GM23338 (cell line): ENCODE measurements around the gene DDX21. TPM values are rescaled to one million over a fixed set of nuclear protein-coding genes. Genes with fewer than 3 reads are reported as not detected.
"Not testable (repeated sequence)": the region's sequence is repeated elsewhere in the genome, so short reads cannot be mapped to it uniquely, and the experiment has no call there.

Experiments
- ATAC-seq: fragments of 200-7000 bp; cut with Tn5 transposase; 3 replicates; pipeline ENCODE4 v1.9.1; 2020
- DNase-seq: peaks from one replicate; pipeline ENCODE4 v3.0.0-alpha.2; 2015; ENCODE audit warnings: low spot score
- H2AFZ ChIP-seq: fragments of 200-600 bp; sonication (generic); 2 replicates; pipeline ENCODE4 v1.8.0; 2016; ENCODE audit warnings: antibody characterized with exemption, mild to moderate bottlenecking, moderate library complexity
- H3F3A ChIP-seq: fragments of 200-600 bp; sonication (generic); replicated peaks from 2 replicates; pipeline ENCODE4 v1.8.0; 2017; ENCODE audit warnings: antibody characterized with exemption, mixed run types, low read depth
- H3K27ac ChIP-seq: fragments of 200-600 bp; sonication (generic); 2 replicates; pipeline ENCODE4 v1.6.1; 2016; ENCODE audit warnings: low read depth
- H3K27me3 ChIP-seq: fragments of 200-600 bp; sonication (generic); 2 replicates; pipeline ENCODE4 v1.8.0; 2016; ENCODE audit warnings: mild to moderate bottlenecking, mixed run types, moderate library complexity; ENCODE audit not compliant: insufficient read depth
- H3K36me3 ChIP-seq: fragments of 200-600 bp; sonication (generic); 2 replicates; pipeline ENCODE4 v1.8.0; 2016; ENCODE audit warnings: mild to moderate bottlenecking; ENCODE audit not compliant: insufficient read depth
- H3K4me1 ChIP-seq: fragments of 200-600 bp; sonication (generic); 2 replicates; pipeline ENCODE4 v1.8.0; 2016; ENCODE audit warnings: mild to moderate bottlenecking, moderate library complexity; ENCODE audit not compliant: insufficient read depth
- H3K4me2 ChIP-seq: fragments of 200-600 bp; sonication (generic); 2 replicates; pipeline ENCODE4 v1.7.1; 2017; ENCODE audit warnings: mixed run types
- H3K4me3 ChIP-seq: fragments of 200-600 bp; sonication (generic); 2 replicates; pipeline ENCODE4 v1.6.1; 2016; ENCODE audit warnings: mixed run types
- H3K79me2 ChIP-seq: fragments of 200-600 bp; sonication (generic); replicated peaks from 2 replicates; pipeline ENCODE4 v1.8.0; 2017; ENCODE audit warnings: mild to moderate bottlenecking; ENCODE audit not compliant: insufficient read depth
- H3K9me2 ChIP-seq: fragments of 200-600 bp; sonication (generic); 2 replicates; pipeline ENCODE4 v1.8.0; 2017; ENCODE audit not compliant: insufficient read depth
- H4K20me1 ChIP-seq: fragments of 200-600 bp; sonication (generic); replicated peaks from 2 replicates; pipeline ENCODE4 v1.8.0; 2017; ENCODE audit warnings: mild to moderate bottlenecking; ENCODE audit not compliant: insufficient read depth
- H3K27ac Mint-ChIP-seq: 2 replicates; pipeline ENCODE4 v1.8.0; 2020; ENCODE audit warnings: inconsistent platforms, mild to moderate bottlenecking, moderate library complexity, mixed read lengths
- H3K27me3 Mint-ChIP-seq: 3 replicates; pipeline ENCODE4 v1.8.0; 2022; ENCODE audit warnings: low read depth, mild to moderate bottlenecking, moderate library complexity, mixed read lengths, inconsistent platforms; ENCODE audit not compliant: insufficient read depth, poor library complexity
- H3K36me3 Mint-ChIP-seq: 3 replicates; pipeline ENCODE4 v1.8.0; 2021; ENCODE audit warnings: low read depth, mild to moderate bottlenecking, inconsistent platforms, moderate library complexity, mixed read lengths
- H3K4me1 Mint-ChIP-seq: 3 replicates; pipeline ENCODE4 v1.8.0; 2020; ENCODE audit warnings: mild to moderate bottlenecking, inconsistent platforms, mixed read lengths
- H3K4me3 Mint-ChIP-seq: 3 replicates; pipeline ENCODE4 v1.8.0; 2021; ENCODE audit warnings: moderate library complexity, mild to moderate bottlenecking, inconsistent platforms, mixed read lengths
- H3K9me3 Mint-ChIP-seq: 3 replicates; pipeline ENCODE4 v1.8.0; 2020; ENCODE audit warnings: moderate library complexity, mild to moderate bottlenecking, inconsistent platforms, mixed read lengths
- CREB1 ChIP-seq: fragments of 250-450 bp; sonication (Bioruptor Pico); IDR thresholded peaks from 2 replicates; pipeline ENCODE4 v1.5.0; 2020; ENCODE audit warnings: low read depth, mild to moderate bottlenecking, moderate library complexity
- JUNB ChIP-seq: IDR thresholded peaks from one replicate; pipeline ENCODE4 v1.6.1; 2016; ENCODE audit warnings: antibody characterized with exemption; ENCODE audit not compliant: unreplicated experiment
- NANOG ChIP-seq: IDR thresholded peaks from 2 replicates; pipeline ENCODE4 v1.6.1; 2016; ENCODE audit warnings: antibody characterized with exemption, borderline replicate concordance
- ZNF114 ChIP-seq: fragments of 250-450 bp; sonication (Bioruptor Pico); IDR thresholded peaks from 2 replicates; pipeline ENCODE4 v1.5.0; 2020; ENCODE audit warnings: mild to moderate bottlenecking, moderate library complexity
- polyA plus RNA-seq: library from polyadenylated mRNA; unstranded; fragments of >200 nt; fragmentation: Nextera tagmentation; extraction: Ambion mirVana; gene quantifications from 2 replicates; pipeline ENCODE4 v1.2.1, GENCODE V29; 2016
- total RNA-seq: library from RNA; depleted of rRNA; stranded (reverse); fragments of >200 nt; shearing (Covaris generic); gene quantifications from 2 replicates; pipeline ENCODE4 v1.2.3, GENCODE V29; 2014
- TF ChIP-seq, protein P1 (sequence below): fragments of 250-450 bp; sonication (Bioruptor Pico); IDR thresholded peaks from 2 replicates; pipeline ENCODE4 v1.5.0; 2020; ENCODE audit warnings: mild to moderate bottlenecking, moderate library complexity
- TF ChIP-seq, protein P2 (sequence below): IDR thresholded peaks from 2 replicates; pipeline ENCODE4 v1.6.1; 2016; ENCODE audit warnings: antibody characterized with exemption
- TF ChIP-seq, protein P3 (sequence below): IDR thresholded peaks from one replicate; pipeline ENCODE4 v1.6.1; 2018; ENCODE audit warnings: antibody characterized with exemption; ENCODE audit not compliant: unreplicated experiment

The DDX21 gene
- total and polyA plus RNA-seq, 2 experiments from 2014 or later = 138 to 209 TPM

DNA sequence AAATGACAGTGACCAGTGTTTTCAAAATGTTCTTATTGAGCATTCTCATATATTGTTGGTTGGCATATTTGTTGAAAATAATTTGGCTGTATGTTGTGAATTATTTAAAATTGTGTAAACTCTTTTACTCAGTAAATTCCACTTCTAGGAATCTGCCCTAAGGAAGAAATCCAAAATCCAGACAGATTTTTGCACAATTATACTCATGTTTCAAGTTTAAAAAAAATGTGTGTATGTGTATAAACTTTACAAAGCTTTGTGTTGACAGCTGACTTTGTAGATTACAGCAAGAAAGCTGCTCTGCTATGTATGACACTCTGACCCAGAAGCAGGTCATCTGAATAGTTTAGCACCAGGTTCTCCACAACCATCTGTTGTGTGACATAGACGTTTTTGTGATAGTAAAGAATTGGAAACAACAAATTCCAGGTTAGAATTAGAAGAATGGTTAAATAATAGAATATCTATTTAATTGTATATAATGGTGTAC, 54.2 kb downstream of the DDX21 start:
- peaks cover 2% of the 10 kb centered on the region for H3K27me3 Mint-ChIP-seq
- TF ChIP-seq, protein P1, sequence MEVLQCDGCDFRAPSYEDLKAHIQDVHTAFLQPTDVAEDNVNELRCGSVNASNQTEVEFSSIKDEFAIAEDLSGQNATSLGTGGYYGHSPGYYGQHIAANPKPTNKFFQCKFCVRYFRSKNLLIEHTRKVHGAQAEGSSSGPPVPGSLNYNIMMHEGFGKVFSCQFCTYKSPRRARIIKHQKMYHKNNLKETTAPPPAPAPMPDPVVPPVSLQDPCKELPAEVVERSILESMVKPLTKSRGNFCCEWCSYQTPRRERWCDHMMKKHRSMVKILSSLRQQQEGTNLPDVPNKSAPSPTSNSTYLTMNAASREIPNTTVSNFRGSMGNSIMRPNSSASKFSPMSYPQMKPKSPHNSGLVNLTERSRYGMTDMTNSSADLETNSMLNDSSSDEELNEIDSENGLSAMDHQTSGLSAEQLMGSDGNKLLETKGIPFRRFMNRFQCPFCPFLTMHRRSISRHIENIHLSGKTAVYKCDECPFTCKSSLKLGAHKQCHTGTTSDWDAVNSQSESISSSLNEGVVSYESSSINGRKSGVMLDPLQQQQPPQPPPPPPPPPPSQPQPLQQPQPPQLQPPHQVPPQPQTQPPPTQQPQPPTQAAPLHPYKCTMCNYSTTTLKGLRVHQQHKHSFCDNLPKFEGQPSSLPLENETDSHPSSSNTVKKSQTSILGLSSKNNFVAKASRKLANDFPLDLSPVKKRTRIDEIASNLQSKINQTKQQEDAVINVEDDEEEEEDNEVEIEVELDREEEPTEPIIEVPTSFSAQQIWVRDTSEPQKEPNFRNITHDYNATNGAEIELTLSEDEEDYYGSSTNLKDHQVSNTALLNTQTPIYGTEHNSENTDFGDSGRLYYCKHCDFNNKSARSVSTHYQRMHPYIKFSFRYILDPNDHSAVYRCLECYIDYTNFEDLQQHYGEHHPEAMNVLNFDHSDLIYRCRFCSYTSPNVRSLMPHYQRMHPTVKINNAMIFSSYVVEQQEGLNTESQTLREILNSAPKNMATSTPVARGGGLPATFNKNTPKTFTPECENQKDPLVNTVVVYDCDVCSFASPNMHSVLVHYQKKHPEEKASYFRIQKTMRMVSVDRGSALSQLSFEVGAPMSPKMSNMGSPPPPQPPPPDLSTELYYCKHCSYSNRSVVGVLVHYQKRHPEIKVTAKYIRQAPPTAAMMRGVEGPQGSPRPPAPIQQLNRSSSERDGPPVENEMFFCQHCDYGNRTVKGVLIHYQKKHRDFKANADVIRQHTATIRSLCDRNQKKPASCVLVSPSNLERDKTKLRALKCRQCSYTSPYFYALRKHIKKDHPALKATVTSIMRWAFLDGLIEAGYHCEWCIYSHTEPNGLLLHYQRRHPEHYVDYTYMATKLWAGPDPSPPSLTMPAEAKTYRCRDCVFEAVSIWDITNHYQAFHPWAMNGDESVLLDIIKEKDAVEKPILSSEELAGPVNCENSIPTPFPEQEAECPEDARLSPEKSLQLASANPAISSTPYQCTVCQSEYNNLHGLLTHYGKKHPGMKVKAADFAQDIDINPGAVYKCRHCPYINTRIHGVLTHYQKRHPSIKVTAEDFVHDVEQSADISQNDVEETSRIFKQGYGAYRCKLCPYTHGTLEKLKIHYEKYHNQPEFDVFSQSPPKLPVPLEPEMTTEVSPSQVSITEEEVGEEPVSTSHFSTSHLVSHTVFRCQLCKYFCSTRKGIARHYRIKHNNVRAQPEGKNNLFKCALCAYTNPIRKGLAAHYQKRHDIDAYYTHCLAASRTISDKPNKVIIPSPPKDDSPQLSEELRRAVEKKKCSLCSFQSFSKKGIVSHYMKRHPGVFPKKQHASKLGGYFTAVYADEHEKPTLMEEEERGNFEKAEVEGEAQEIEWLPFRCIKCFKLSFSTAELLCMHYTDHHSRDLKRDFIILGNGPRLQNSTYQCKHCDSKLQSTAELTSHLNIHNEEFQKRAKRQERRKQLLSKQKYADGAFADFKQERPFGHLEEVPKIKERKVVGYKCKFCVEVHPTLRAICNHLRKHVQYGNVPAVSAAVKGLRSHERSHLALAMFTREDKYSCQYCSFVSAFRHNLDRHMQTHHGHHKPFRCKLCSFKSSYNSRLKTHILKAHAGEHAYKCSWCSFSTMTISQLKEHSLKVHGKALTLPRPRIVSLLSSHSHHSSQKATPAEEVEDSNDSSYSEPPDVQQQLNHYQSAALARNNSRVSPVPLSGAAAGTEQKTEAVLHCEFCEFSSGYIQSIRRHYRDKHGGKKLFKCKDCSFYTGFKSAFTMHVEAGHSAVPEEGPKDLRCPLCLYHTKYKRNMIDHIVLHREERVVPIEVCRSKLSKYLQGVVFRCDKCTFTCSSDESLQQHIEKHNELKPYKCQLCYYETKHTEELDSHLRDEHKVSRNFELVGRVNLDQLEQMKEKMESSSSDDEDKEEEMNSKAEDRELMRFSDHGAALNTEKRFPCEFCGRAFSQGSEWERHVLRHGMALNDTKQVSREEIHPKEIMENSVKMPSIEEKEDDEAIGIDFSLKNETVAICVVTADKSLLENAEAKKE (CRISPR knock-in tag) = no peak
- TF ChIP-seq NANOG (no peak), JUNB (no peak), ZNF114 (CRISPR knock-in tag) (no peak), CREB1 (CRISPR knock-in tag) (no peak)
- TF ChIP-seq, protein P2, sequence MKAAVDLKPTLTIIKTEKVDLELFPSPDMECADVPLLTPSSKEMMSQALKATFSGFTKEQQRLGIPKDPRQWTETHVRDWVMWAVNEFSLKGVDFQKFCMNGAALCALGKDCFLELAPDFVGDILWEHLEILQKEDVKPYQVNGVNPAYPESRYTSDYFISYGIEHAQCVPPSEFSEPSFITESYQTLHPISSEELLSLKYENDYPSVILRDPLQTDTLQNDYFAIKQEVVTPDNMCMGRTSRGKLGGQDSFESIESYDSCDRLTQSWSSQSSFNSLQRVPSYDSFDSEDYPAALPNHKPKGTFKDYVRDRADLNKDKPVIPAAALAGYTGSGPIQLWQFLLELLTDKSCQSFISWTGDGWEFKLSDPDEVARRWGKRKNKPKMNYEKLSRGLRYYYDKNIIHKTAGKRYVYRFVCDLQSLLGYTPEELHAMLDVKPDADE = no peak
- TF ChIP-seq, protein P3, sequence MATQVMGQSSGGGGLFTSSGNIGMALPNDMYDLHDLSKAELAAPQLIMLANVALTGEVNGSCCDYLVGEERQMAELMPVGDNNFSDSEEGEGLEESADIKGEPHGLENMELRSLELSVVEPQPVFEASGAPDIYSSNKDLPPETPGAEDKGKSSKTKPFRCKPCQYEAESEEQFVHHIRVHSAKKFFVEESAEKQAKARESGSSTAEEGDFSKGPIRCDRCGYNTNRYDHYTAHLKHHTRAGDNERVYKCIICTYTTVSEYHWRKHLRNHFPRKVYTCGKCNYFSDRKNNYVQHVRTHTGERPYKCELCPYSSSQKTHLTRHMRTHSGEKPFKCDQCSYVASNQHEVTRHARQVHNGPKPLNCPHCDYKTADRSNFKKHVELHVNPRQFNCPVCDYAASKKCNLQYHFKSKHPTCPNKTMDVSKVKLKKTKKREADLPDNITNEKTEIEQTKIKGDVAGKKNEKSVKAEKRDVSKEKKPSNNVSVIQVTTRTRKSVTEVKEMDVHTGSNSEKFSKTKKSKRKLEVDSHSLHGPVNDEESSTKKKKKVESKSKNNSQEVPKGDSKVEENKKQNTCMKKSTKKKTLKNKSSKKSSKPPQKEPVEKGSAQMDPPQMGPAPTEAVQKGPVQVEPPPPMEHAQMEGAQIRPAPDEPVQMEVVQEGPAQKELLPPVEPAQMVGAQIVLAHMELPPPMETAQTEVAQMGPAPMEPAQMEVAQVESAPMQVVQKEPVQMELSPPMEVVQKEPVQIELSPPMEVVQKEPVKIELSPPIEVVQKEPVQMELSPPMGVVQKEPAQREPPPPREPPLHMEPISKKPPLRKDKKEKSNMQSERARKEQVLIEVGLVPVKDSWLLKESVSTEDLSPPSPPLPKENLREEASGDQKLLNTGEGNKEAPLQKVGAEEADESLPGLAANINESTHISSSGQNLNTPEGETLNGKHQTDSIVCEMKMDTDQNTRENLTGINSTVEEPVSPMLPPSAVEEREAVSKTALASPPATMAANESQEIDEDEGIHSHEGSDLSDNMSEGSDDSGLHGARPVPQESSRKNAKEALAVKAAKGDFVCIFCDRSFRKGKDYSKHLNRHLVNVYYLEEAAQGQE = no peak
- ATAC-seq (no peak), DNase-seq (no peak)
- H3K27ac ChIP-seq = no peak overlapping the region
- H3K4me2 ChIP-seq = no peak overlapping the region
- no peak overlapping the region for H3K27ac Mint-ChIP-seq
- no peak overlapping the region for H2AFZ ChIP-seq
- peaks cover 36% of the 10 kb centered on the region for H3K36me3 Mint-ChIP-seq
- no peaks in the 10 kb centered on the region for H3K9me2 ChIP-seq
- no peaks in the 10 kb centered on the region for H3K79me2 ChIP-seq
- H3K9me3 Mint-ChIP-seq = no peaks in the 10 kb centered on the region
- no peaks in the 10 kb centered on the region for H3K4me1 Mint-ChIP-seq
- H3K27me3 ChIP-seq = no peaks in the 10 kb centered on the region
- no peaks in the 10 kb centered on the region for H3K4me1 ChIP-seq
- H3K4me3 ChIP-seq = no peak overlapping the region
- peaks cover 41% of the 10 kb centered on the region for H3K36me3 ChIP-seq
- H4K20me1 ChIP-seq = 0 out of 2 replicates have a peak, but pooled peaks cover 9% of the 10 kb centered on the region
- H3F3A ChIP-seq = no peaks in the 10 kb centered on the region
- H3K4me3 Mint-ChIP-seq = no peak overlapping the region

DNA sequence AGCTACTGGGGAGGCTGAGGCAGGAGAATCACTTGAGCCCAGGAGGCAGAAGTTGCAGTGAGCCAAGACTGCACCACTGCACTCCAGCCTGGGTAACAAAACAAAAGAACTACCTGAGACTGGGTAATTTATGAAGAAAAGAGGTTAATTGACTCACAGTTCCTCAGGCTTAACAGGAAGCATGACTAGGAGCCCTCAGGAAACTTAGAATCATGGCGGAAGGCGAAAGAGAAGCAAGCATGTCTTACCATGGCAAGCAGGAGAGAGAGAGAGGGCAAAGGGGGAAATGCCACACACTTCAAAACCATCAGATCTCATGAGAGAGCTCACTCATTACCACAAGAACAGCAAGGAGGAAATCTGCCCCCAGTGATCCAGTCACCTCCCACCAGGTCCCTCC, 56.8 kb downstream of the DDX21 start:
- H3K27ac ChIP-seq, H3K9me2 ChIP-seq, H3F3A ChIP-seq, H3K27me3 ChIP-seq, ATAC-seq, H2AFZ ChIP-seq, H3K4me3 ChIP-seq, H3K9me3 Mint-ChIP-seq, H3K4me1 ChIP-seq, H3K79me2 ChIP-seq, H3K4me2 ChIP-seq, DNase-seq, H3K4me1 Mint-ChIP-seq, H3K27ac Mint-ChIP-seq, H3K27me3 Mint-ChIP-seq, H3K4me3 Mint-ChIP-seq: not testable (repeated sequence)
- H3K36me3 Mint-ChIP-seq = peaks cover 44% of the 10 kb centered on the region
- H4K20me1 ChIP-seq = 0 out of 2 replicates have a peak, but pooled peaks cover 13% of the 10 kb centered on the region
- peaks cover 48% of the 10 kb centered on the region for H3K36me3 ChIP-seq
